ENCODE measurements around the gene PHLDA1. TPM values are rescaled to one million over a fixed set of nuclear protein-coding genes. Genes with fewer than 3 reads are reported as not detected.
A peak's percentile ranks its signal among the peaks of the same experiment; 100 is the strongest.

PHLDA1 gene
- total and polyA plus RNA-seq, 2 experiments from 2014 or later: 11.7 to 21.6 TPM

DNA sequence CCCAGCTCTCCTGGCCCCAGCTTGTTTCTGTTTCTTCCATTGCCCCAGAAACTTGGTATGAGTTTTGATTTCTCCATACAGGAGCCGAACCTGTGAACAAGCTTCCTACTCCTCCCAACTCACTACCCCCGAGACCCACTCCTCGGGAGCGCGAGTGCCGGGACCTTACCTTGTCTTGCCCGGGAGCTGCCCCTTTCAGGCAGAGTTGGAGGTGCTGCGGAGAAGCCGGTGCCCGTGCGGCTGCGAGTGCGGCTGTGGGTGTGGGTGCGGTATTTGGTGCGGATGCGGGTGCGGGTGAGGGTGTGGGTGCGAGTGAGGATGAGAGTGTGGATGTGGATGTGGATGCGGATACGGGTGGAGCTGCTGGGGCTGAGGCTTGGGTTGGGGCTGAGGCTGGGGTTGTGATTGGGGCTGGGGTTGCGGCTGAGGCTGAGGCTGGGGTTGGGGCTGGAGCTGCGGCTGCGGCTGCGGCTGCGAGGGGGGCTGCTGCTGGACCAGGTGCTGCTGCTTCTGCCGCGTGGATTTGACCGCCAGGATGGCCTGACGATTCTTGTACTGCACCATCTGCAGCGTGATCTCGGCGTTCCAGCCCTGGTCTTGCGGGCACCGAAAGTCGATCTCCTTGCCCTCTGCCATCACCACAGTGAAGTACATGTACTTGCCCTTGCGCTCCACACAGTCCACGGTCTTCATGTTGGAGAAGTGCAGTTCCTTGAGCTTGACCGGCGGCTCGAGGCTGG lies 1.1 kb downstream of the PHLDA1 start:
- Histone ChIP-seq H2AFZ (peak overlapping the region; percentile 64; the same call in 1 of the 2 replicates), H3K79me2 (replicated peaks; ENCODE audit: insufficient read depth) (peaks cover 17% of the 10 kb centered on the region), H3K4me2 (peak overlapping the region; percentile 77), H3K4me1 (ENCODE audit: insufficient read depth) (peaks cover 33% of the 10 kb centered on the region), H3K4me3 (peak overlapping the region; percentile 80), H3F3A (replicated peaks; ENCODE audit: low read depth) (no peaks in the 10 kb centered on the region), H3K36me3 (ENCODE audit: insufficient read depth) (peaks cover 3% of the 10 kb centered on the region; the same call in 1 of the 2 replicates), H3K9me2 (ENCODE audit: insufficient read depth) (no peaks in the 10 kb centered on the region), H3K27ac (ENCODE audit: low read depth) (no peak overlapping the region), H3K27me3 (ENCODE audit: insufficient read depth) (peaks cover 16% of the 10 kb centered on the region), H4K20me1 (replicated peaks; ENCODE audit: insufficient read depth) (no peaks in the 10 kb centered on the region)
- peak overlapping the region; percentile 94 for H3K4me3 Mint-ChIP-seq
- H3K36me3 Mint-ChIP-seq (ENCODE audit: low read depth): peaks cover 31% of the 10 kb centered on the region
- DNase-seq (ENCODE audit: low spot score): peak; percentile 46
- peaks cover 40% of the 10 kb centered on the region for H3K4me1 Mint-ChIP-seq
- H3K9me3 Mint-ChIP-seq: peaks cover 3% of the 10 kb centered on the region; the same call in 1 of the 3 replicates
- peaks cover 9% of the 10 kb centered on the region for H3K27me3 Mint-ChIP-seq (ENCODE audit: insufficient read depth, low read depth, poor library complexity)
- H3K27ac Mint-ChIP-seq: no peak overlapping the region
- ATAC-seq: peak; percentile 13
- TF ChIP-seq NANOG (IDR thresholded peaks at IDR 0.05; ENCODE audit: borderline replicate concordance) (no peak), ETS1 (IDR thresholded peaks at IDR 0.05) (no peak), STAT1 (IDR thresholded peaks at IDR 0.05; ENCODE audit: unreplicated experiment) (no peak), JUNB (IDR thresholded peaks at IDR 0.05; ENCODE audit: unreplicated experiment) (no peak), CTCF (conservative IDR thresholded peaks at IDR 0.05; ENCODE audit: low read depth in 2 of 2) (no peak), ZNF331 (CRISPR knock-in tag; IDR thresholded peaks at IDR 0.05; ENCODE audit: low read depth) (no peak), POLR2AphosphoS5 (IDR thresholded peaks at IDR 0.05; ENCODE audit: low read depth) (no peak; the same call in 1 of the 2 replicates), EZH2 (IDR thresholded peaks at IDR 0.05; ENCODE audit: low read depth, unreplicated experiment) (no peak), ZNF114 (CRISPR knock-in tag; IDR thresholded peaks at IDR 0.05) (no peak), EZH2phosphoT487 (IDR thresholded peaks at IDR 0.05; ENCODE audit: unreplicated experiment) (no peak), CREB1 (CRISPR knock-in tag; IDR thresholded peaks at IDR 0.05; ENCODE audit: low read depth) (no peak), REST (IDR thresholded peaks at IDR 0.05; ENCODE audit: unreplicated experiment) (no peak)
- TF ChIP-seq, protein P1, sequence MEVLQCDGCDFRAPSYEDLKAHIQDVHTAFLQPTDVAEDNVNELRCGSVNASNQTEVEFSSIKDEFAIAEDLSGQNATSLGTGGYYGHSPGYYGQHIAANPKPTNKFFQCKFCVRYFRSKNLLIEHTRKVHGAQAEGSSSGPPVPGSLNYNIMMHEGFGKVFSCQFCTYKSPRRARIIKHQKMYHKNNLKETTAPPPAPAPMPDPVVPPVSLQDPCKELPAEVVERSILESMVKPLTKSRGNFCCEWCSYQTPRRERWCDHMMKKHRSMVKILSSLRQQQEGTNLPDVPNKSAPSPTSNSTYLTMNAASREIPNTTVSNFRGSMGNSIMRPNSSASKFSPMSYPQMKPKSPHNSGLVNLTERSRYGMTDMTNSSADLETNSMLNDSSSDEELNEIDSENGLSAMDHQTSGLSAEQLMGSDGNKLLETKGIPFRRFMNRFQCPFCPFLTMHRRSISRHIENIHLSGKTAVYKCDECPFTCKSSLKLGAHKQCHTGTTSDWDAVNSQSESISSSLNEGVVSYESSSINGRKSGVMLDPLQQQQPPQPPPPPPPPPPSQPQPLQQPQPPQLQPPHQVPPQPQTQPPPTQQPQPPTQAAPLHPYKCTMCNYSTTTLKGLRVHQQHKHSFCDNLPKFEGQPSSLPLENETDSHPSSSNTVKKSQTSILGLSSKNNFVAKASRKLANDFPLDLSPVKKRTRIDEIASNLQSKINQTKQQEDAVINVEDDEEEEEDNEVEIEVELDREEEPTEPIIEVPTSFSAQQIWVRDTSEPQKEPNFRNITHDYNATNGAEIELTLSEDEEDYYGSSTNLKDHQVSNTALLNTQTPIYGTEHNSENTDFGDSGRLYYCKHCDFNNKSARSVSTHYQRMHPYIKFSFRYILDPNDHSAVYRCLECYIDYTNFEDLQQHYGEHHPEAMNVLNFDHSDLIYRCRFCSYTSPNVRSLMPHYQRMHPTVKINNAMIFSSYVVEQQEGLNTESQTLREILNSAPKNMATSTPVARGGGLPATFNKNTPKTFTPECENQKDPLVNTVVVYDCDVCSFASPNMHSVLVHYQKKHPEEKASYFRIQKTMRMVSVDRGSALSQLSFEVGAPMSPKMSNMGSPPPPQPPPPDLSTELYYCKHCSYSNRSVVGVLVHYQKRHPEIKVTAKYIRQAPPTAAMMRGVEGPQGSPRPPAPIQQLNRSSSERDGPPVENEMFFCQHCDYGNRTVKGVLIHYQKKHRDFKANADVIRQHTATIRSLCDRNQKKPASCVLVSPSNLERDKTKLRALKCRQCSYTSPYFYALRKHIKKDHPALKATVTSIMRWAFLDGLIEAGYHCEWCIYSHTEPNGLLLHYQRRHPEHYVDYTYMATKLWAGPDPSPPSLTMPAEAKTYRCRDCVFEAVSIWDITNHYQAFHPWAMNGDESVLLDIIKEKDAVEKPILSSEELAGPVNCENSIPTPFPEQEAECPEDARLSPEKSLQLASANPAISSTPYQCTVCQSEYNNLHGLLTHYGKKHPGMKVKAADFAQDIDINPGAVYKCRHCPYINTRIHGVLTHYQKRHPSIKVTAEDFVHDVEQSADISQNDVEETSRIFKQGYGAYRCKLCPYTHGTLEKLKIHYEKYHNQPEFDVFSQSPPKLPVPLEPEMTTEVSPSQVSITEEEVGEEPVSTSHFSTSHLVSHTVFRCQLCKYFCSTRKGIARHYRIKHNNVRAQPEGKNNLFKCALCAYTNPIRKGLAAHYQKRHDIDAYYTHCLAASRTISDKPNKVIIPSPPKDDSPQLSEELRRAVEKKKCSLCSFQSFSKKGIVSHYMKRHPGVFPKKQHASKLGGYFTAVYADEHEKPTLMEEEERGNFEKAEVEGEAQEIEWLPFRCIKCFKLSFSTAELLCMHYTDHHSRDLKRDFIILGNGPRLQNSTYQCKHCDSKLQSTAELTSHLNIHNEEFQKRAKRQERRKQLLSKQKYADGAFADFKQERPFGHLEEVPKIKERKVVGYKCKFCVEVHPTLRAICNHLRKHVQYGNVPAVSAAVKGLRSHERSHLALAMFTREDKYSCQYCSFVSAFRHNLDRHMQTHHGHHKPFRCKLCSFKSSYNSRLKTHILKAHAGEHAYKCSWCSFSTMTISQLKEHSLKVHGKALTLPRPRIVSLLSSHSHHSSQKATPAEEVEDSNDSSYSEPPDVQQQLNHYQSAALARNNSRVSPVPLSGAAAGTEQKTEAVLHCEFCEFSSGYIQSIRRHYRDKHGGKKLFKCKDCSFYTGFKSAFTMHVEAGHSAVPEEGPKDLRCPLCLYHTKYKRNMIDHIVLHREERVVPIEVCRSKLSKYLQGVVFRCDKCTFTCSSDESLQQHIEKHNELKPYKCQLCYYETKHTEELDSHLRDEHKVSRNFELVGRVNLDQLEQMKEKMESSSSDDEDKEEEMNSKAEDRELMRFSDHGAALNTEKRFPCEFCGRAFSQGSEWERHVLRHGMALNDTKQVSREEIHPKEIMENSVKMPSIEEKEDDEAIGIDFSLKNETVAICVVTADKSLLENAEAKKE (CRISPR knock-in tag; IDR thresholded peaks at IDR 0.05): no peak
